ENCODE results near the gene HNRNPL.

HNRNPL gene

DNA sequence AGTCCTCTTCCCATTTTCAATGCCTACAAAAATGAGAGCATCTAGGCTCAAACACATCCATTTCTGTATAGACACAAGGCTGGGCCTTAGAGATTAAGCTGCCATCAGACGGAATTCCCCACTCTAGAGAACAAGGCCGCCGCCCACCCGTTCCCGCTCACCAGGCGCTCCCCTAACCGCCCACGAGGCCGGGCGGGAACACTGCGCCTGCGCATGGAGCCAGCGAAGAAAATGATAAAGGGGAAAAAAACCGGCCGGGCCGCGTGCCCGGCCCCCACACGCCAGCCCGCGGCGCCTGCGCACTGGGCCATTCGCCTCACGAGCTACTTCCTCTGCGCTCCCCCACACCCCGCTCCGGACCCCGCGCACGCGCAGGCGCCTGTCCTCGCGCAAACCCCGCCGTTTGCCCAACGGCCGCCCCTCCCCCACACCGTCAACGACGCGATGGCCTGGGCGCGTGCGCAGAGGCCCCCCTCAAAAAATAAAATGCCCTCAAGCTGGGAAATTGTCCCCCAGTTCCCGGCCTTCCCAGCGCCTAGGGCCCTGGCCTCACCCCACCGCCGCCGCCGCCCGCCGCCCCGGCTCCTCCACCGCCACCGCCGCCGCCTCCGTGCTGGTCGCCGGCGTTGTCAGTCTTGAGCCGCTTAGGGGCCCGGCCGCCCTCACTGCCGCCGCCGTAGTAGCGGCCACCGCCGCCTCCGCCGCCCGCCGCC lies 483 bp downstream of the HNRNPL start:
- DNase-seq, result peak; percentile 80 to 98 (median 94)
- intact Hi-C loops (cut with DNase I), result loop anchor here (5.0 to 10.0 kb wide), 2 partner anchors 48 to 205 kb away; partner anchors contain the start of genes ACTN4, NFKBIB and SIRT2

DNA sequence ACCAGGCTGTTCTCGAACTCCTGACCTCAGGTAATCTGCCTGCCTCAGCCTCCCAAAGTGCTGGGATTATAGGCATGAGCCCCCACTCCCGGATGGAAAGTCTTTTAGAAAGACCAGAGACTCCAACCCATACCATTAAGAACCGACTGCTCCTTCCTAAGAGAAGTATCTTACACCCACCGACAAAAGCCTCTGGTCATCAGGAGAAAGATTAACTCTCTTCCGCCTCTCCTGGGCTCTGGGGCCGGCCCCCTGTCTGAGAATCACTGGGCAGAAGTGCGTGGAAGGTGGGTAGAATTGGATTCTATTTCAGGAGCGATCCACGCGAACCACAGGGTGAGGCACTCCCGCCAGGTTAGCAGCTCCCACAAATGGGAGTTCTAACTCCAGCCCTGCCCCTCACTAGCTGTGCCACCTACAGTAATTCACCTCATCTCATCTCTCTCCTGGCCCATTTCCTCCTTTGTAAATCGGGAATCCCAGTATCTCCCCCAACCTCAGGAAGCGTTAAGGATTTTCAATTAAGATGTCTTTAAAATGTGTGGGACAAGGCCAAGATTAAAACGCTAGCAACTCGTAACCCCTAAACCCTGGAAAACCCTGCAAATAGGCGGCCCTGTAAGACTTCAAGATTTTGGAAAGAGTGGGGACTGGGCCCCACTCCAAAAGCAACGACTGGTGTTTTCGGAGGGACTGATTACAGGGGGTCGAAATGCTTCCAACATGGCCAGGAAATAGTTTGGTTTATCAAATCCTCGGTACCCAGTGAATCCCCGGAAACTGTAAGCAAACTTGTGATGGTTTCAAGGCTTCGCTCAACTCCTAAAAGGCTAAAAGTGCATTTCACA lies 1.3 kb downstream of the HNRNPL start:
- DNase-seq, result no peak
- intact Hi-C loops (cut with DNase I), result loop anchor here (5.0 to 10.0 kb wide), 2 partner anchors 49 to 204 kb away; partner anchors contain the start of genes ACTN4, NFKBIB and SIRT2

DNA sequence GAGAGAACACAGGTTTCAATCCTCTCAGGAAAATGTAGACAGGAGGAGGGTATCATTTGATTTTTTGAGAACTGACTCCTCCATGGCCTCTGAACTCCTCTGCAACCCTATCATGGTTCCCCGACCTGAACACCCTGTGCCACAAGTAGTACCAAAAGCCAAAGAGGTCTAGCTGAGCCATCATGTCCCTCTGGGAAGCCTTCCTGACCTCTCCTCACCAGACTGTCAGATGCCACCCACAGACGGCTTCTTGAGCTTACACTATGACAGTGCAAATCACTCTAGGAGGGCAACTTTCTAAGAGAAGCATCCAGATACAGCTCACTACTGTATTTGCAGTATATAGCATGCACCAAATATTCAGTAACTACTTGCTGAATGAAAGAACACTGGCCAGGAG lies 3.7 kb downstream of the HNRNPL start:
- intact Hi-C loops (cut with DNase I), result loop anchor here (5.0 to 10.0 kb wide), 2 partner anchors 51 to 201 kb away; partner anchors contain the start of genes ACTN4, NFKBIB and SIRT2
- DNase-seq, result no peak

DNA sequence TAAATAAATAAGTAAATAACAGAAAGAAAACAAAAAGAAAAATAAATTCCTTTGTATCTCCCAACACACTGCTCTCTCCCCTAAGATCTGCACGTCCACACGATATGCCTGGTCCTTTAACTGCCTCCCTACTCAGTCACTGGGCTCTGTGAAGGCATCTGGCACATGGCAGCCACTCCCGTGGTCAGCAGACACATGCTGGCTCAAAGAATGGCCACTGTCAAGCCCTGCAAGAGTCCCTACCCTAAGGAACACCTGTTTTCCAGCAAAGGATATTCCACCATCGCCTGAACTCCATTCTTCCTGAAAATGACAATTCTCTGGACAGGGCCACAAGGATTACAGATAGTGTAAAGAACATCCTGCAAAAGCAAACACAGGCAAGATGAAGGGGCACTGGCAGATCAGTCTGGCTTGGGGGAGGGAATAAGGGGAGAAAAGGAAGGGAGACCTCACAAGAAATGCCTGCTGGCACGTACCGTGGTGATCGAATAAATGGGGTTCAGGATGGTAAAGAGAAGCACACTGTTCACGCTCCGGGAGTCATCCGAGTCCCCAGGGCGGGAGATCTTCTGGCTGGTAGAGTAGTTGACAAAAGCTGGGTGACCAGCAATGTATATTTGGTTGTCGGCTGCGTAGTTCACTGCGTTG lies 4.3 kb downstream of the HNRNPL start:
- intact Hi-C loops (cut with DNase I), result loop anchor here (5.0 to 10.0 kb wide), 2 partner anchors 52 to 201 kb away; partner anchors contain the start of genes ACTN4, NFKBIB and SIRT2
- DNase-seq, result no peak

DNA sequence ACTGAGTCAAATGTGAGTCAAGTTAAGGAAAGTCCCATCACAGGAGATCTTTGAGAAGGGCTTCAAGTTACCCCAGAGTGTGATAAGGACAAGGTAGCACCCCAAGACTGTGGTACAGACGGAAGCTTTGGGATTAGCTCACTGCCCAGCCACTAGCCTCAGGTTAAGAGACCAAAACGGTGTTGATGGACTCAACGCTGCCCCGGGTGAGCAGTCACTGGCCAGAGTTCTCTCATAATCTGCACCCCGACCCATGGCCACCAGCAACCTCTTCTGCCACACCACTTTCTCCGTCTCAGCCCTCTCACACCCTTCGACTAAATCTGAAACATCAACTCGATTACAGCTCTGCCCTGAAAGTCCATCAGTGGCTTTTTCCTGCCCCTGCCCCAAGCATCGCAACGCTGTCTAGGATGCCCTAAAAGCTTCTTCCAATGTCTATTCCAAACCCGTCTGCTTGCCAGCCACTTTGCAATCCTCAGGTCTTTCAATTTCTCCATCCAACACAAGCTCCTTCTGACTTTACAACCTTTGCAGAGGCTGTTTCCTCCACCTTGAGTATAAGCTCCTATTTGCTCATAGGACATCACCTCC lies 5.6 kb downstream of the HNRNPL start:
- DNase-seq, result no peak
- intact Hi-C loops (cut with DNase I), result loop anchor here (10.0 kb wide), 1 partner anchor 199 kb away; the partner anchor contains the start of gene ACTN4

DNA sequence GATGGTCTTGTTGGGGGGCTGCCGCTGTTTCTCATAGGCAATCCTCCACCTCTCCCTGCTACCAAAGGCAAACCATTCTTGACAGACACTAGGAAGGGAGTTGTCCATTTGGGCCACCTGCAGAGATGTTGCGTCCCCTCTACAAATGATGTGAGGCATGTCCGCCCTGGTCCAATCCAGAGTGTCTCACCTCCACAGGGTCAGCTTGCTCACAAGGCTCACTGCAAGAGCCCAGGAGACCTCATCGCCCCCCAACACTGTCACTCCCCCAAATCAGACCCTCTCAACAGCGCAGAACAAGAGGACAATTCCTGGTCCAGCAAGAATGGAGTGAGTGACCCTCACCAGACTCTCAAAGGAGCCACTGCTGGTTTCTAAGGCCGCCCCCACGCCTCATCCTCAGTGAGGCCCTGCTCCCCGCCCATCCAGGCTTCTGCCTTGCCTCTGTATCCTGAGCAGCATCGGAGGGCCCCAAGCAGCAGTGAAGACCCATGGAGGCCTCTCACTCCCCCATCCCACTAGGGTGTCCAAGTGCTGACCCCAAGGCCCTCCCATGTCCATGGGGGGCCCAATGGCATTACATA lies 6.5 kb downstream of the HNRNPL start:
- intact Hi-C loops (cut with DNase I), result loop anchor here (10.0 kb wide), 1 partner anchor 198 kb away; the partner anchor contains the start of gene ACTN4
- no peak for DNase-seq

DNA sequence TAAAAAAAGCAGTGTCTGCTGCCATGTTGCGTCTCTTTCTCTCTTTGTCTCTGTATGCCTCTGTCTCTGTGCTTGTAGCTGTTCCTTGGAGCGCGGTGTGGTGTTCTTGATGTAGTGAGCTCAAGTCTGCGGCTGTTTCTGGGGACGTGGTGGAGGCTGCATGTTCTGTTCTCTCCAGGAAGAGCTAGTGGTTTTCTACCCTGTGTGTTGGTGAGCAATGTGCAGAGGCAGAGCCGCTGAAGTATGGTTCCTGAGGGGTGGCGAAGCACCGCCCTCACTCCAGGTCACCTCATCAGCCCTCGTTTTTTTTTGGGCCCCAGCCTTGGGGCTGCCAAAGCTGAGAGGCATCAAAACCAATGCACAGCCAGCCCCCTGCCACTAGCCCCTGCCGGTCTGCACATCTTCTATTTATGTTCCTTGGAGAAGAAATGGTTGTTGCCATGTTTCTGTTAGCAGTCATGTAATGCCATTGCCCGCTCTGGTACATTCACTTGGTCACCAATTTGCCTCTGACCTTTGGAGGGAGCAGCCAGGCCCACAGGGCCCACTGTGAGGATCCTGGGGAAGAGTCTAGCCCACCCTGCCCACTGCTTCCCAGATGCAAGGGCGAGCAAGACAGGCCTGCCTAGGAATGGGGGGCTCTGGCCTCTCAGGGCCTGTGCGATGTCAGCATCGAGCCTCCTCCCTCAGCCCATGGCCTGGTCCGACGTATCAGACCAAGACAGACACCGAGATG lies 7.2 kb downstream of the HNRNPL start:
- intact Hi-C loops (cut with DNase I), result loop anchor here (10.0 kb wide), 1 partner anchor 198 kb away; the partner anchor contains the start of gene ACTN4
- DNase-seq, result no peak

DNA sequence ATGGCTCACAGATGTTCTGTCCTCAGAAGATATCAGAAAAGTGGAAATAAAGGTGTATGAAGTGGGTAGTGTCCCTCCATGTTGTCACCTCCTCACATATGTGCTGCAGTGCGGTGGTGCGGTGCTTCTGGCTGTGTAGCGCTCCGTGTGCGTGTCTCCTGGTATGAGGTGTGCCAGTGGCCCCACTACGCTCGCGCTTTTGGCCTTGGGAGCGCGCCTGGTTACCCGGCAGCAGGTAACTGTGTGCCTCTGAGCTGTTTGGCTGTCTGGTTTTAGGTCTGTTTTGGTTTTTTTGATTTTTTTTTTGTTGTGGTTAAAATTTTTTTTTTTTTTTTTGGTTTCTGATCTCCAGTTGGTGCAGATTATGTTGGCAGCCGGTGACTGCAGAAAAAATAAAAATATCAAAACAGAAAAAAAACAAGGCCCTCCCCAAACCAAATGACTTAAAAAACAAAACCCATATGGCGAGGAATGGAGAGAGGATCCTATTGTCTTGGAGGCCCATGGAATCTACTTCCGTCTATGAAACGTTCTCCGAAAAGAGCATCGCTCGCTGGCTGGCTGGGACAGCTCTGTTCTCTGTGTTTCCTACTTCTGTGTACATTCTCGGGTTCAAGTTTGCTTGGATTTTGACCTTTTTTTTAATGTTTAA lies 7.9 kb downstream of the HNRNPL start:
- no peak for DNase-seq
- intact Hi-C loops (cut with DNase I), result loop anchor here (10.0 kb wide), 1 partner anchor 197 kb away; the partner anchor contains the start of gene ACTN4

DNA sequence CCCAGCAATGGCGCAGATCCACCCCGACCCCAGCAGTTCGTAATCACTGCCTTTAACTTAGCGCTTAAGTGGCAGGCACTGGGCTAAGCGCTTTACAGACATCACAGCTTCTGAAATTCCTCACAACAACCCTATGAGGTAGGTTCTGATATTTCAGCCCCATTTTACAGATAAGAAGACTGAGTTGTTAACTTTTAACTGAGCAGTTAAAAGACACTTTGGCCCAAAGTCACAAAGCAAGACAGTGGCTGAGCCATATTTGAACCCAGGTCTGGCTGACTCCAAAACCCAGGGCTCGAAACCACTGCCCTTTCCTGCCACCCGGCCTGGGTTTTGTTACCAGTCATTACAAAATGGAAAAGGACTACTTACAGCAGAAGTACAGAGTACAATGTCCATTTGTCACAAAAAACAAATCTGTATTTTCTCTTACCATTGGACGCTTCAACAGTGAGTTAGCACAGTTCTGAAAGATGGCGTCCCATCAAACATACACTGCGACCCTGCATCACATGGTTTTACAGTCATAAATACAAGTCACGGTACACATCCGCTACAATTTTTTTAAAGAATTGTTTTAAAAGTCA lies 8.5 kb downstream of the HNRNPL start:
- intact Hi-C loops (cut with DNase I), result loop anchor here (10.0 kb wide), 1 partner anchor 196 kb away; the partner anchor contains the start of gene ACTN4
- DNase-seq, result no peak

DNA sequence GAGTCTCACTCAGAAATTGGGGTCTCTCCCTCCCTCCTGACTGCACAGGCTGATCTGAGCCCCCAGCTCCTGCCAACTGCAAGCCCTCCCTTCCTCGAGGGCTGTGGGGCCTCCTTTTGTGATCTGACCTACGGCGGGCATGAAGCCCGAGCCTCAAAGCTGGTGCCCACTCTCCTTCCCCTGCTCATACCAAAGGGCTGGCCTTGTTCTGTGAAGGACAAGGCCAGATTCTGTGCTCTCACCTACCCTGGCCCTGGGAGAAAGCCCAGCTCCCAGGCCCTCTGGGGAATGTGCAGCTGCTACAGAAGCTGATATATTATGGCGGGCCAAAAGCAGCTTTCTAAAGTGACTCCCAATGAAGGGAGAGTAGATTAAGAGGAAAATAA lies 9.2 kb downstream of the HNRNPL start:
- intact Hi-C loops (cut with DNase I), result loop anchor here (10.0 kb wide), 1 partner anchor 196 kb away; the partner anchor contains the start of gene ACTN4
- DNase-seq, result no peak

DNA sequence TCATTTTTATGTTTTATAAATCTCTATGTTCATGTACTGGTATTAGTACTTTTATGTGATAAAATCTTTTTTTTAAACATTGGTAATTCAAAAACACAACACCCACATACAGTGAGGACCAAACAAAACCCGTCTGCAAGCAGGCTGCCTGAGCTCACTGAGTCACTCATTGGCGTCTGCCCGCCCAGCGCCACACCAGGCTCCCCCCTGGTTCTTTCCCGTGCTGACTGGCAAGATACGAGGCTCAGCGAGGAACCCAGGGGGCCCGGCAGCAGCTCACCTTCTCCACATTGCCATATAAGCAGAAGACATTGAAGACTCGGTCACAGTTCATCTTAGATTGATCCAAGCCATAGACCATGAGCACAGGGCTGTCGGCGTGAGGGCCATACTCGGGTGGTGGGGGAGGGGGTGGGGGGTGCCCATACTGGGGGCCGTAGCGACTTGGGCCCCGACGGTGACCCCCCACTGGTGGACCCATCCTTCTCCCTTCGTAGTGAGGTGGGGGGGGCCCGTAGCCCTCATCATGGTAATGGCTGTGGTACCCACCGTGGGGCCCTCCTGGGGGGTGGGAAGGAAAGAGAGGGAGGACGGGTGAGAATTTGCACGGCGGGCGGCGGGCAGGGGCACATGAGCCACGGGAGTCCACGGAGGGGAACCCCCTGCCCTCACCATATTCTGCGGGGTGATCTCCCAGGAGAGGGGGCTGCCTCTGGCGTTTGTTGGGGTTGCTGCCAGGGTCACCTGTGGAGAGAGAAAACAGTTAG lies 9.8 kb downstream of the HNRNPL start:
- no peak for DNase-seq
- intact Hi-C loops (cut with DNase I), result loop anchor here (10.0 kb wide), 2 partner anchors 195 to 225 kb away; partner anchors contain the start of genes ACTN4, EIF3K and MAP4K1

DNA sequence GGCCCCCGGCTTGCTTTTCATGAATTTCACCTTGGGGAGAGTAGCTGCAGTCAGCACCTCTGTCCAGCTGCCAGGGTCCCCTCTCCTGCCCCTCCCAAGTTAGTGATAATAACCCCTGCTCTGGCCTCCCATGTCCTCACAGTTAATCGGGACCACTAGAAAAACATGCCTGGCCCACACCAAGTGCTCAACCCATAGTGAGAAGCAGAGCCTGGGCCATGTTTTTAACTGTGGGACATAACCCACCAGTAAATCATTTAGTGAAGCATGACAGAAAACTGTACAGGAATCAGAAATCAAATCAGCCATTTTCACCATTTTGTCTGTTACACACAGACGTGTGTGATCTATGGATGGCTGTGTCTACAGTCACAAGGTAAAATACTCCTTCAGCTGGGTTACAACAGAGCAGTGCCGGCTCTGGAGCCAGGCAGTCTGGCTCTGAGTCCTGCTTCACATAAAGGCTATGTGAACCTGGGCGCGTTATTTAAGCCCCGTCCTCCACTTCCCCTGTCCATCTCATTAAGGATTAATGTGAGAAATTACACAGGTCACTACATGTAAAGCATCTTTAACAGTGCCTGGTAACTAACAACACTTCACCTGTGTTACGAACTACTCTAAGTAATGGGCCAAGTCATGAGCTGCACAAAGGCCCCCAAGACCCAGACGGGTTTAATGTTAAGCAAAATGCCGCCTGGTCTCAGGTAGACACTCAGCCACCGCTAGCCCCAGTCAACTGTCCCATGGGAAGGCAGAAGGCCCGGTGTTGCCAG lies 10.6 kb downstream of the HNRNPL start:
- intact Hi-C loops (cut with DNase I), result loop anchor here (10.0 kb wide), 1 partner anchor 224 kb away; the partner anchor contains the start of genes EIF3K and MAP4K1
- DNase-seq, result no peak

DNA sequence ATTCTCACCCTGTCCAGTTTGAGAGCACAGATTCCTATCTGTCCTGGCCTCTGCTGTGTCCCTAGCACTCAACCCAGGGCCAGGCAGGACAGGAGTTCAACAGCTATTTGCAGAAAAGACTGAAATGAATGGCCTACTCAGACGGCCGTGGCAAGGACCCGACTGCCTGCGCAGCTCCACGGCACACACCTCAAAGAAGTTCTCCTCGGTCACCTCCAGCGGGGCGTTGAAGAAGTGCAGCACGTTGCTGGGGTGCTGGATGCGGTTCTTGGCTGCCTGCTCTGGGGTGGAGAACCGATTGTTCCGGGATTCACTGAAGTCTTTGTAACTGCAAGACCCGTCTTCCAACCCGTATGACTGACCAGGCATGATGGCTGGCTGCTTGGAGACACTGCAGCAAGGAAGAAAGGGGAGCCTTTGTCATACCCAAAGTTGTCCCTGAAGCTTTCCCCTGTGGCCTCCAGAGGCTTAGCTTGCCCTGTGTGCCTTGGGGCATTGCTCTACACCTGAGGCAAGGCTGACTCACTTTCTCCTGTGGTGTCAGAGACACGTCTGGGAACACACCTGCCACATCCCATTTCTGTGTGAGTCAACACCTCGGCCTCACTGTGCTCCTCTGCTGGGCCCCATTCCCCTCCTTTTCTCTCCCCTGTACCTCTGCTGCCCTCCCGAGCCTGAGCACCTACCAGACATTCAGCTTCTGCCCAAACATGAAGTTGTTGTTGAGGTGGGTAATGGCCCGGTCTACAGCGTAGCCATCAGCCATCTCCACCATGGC lies 11.4 kb downstream of the HNRNPL start:
- DNase-seq, result no peak
- intact Hi-C loops (cut with DNase I), result loop anchor here (10.0 kb wide), 1 partner anchor 224 kb away; the partner anchor contains the start of genes EIF3K and MAP4K1

DNA sequence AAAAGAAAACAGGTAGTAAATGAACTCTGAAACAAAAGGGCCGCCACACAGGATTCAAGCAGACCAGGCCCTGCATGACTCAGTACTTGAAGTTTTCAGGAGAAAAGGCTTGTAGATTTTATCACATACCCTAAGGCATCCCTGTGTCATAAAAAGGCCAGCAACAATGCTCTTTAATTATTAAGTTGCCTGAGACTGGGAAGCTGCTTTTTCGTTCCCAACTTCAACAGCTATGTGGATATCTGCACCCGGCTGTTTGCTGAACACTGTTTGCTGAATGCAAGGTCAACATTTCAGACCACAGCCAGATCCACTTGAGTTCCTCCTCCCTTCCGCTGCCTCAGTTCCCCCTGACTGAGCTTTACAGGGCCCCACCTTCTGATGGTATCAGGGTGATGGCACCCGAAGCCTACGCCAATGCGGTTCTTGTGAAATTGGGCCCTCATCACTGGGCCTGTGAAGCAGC lies 12.1 kb downstream of the HNRNPL start:
- DNase-seq, result no peak
- intact Hi-C loops (cut with DNase I), result loop anchor here (10.0 kb wide), 1 partner anchor 223 kb away; the partner anchor contains the start of genes EIF3K and MAP4K1

All from head of caudate nucleus (tissue), 42 donors.